Parathyroid adenoma (tissue), 2 donors: ENCODE data around the gene TTLL12.

Source experiments
- H2AFZ ChIP-seq: fragments of 300-600 bp; sonication (generic); one replicate; pipeline ENCODE4 v1.7.0; 2017; ENCODE audit warnings: antibody characterized with exemption, mild to moderate bottlenecking
- H3K27ac ChIP-seq: fragments of 300-600 bp; sonication (generic); one replicate; pipeline ENCODE4 v1.7.0; 2017
- H3K27me3 ChIP-seq: fragments of 300-600 bp; sonication (generic); one replicate; pipeline ENCODE4 v1.7.0; 2017; ENCODE audit warnings: low read length; ENCODE audit not compliant: control insufficient read depth, insufficient read depth
- H3K36me3 ChIP-seq: fragments of 300-600 bp; sonication (generic); one replicate; pipeline ENCODE4 v1.7.0; 2017; ENCODE audit warnings: low read length; ENCODE audit not compliant: control insufficient read depth, insufficient read depth
- H3K4me1 ChIP-seq: fragments of 300-600 bp; sonication (generic); one replicate; pipeline ENCODE4 v1.7.0; 2017; ENCODE audit warnings: control low read depth
- H3K4me2 ChIP-seq: fragments of 300-600 bp; sonication (generic); one replicate; pipeline ENCODE4 v1.7.0; 2017; ENCODE audit warnings: low read length
- H3K4me3 ChIP-seq: fragments of 300-600 bp; sonication (generic); one replicate; pipeline ENCODE4 v1.7.0; 2017; ENCODE audit warnings: low read depth, low read length
- H3K79me2 ChIP-seq: fragments of 300-600 bp; sonication (generic); one replicate; pipeline ENCODE4 v1.7.0; 2017; ENCODE audit warnings: control low read depth
- H3K9ac ChIP-seq: fragments of 300-600 bp; sonication (generic); one replicate; pipeline ENCODE4 v1.7.0; 2017; ENCODE audit warnings: mild to moderate bottlenecking
- H3K9me3 ChIP-seq: fragments of 300-600 bp; sonication (generic); one replicate; pipeline ENCODE4 v1.7.0; 2017; ENCODE audit warnings: low read length; ENCODE audit not compliant: control insufficient read depth
- TF ChIP-seq, protein P1 (sequence below): fragments of 300-600 bp; sonication (generic); IDR thresholded peaks from one replicate; pipeline ENCODE4 v1.7.0; 2017; ENCODE audit warnings: antibody characterized with exemption, mild to moderate bottlenecking
- donor health status: primary hyperparathyroidism.

The TTLL12 gene

DNA sequence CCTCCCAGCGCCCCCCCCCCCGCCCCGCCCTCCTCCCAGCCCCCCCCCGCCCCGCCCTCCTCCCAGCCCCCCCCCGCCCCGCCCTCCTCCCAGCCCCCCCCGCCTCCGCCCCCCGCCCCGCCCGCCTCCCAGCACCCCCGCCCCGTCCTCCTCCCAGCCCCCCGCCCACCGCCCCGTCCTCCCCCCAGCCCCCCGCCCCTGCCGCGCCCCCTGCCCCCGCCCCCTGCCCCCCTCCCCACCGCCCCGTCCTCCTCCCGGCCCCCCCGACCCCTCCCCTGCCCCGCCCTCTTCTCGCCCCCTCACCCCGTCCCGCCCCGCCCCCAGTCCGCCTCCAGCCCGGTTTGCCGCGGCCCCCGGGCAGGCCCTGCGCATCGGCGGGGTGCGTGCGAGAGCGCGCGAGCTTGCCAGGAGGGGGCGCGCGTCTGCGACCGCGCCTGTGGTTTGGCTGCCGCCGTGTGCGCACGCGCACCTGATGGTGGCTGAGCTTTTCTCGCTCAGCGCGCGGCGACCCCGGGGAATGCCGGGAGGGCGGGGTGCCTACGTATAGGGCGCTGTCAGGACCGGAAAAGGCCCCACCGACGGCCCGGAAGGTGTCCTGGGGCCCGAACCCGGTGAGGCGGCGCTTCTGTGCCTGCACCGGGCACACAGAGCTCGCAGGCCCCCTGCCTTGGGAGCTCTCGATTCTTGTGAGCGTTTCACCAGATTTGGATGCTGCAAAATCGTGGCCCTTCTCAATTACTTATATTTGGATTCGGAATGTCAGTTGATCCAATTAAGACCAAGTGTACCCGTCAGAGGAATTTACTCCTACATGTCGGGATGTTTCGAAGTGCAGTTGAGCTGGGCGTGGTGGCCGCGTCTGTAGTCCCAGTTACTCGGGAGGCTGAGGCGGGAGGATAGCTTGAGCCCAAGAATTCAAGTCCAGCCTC lies 501 bp upstream of the TTLL12 start:
- H3K4me1 ChIP-seq, result no peaks in the 10 kb centered on the region
- peak overlapping the region; percentile 58 for H3K4me3 ChIP-seq

DNA sequence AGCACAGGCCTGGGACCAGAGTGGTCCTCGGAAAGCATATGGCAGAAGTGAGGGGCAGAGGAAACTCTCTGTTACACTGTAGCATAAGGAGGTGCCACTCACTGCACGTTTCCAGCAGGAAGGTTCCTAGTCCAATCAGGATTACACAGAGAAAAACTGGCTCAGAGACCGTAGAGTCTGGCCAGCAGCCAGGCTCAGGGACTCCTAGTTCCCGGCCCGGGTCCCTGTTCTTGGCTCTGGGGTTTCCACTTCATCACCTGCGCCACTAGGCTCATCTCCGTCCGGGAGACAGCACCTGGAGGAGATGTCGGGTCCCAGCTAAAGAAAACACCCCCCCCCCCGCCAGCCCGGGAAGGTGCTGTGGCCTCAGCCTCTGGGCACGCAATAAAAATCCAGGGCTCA lies 1.1 kb downstream of the TTLL12 start:
- Histone ChIP-seq H3K27me3 (no peaks in the 10 kb centered on the region), H3K9me3 (no peaks in the 10 kb centered on the region), H3K27ac (no peak overlapping the region), H3K4me1 (no peaks in the 10 kb centered on the region), H3K4me3 (peak overlapping the region; percentile 61), H3K9ac (no peak overlapping the region), H3K4me2 (peak overlapping the region; percentile 79), H2AFZ (peak overlapping the region; percentile 56), H3K79me2 (no peaks in the 10 kb centered on the region), H3K36me3 (no peaks in the 10 kb centered on the region)
- TF ChIP-seq, protein P1, sequence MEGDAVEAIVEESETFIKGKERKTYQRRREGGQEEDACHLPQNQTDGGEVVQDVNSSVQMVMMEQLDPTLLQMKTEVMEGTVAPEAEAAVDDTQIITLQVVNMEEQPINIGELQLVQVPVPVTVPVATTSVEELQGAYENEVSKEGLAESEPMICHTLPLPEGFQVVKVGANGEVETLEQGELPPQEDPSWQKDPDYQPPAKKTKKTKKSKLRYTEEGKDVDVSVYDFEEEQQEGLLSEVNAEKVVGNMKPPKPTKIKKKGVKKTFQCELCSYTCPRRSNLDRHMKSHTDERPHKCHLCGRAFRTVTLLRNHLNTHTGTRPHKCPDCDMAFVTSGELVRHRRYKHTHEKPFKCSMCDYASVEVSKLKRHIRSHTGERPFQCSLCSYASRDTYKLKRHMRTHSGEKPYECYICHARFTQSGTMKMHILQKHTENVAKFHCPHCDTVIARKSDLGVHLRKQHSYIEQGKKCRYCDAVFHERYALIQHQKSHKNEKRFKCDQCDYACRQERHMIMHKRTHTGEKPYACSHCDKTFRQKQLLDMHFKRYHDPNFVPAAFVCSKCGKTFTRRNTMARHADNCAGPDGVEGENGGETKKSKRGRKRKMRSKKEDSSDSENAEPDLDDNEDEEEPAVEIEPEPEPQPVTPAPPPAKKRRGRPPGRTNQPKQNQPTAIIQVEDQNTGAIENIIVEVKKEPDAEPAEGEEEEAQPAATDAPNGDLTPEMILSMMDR, result no peak

More for the DNA sequence above, 501 bp upstream of the TTLL12 start:
- Histone ChIP-seq H3K27ac (peak overlapping the region; percentile 67), H3K36me3 (no peaks in the 10 kb centered on the region), H3K4me2 (peak overlapping the region; percentile 87), H3K9me3 (no peaks in the 10 kb centered on the region), H2AFZ (peak overlapping the region; percentile 87), H3K27me3 (no peaks in the 10 kb centered on the region), H3K79me2 (no peaks in the 10 kb centered on the region), H3K9ac (no peak overlapping the region)
- TF ChIP-seq, protein P1, result peak; percentile 47

DNA sequence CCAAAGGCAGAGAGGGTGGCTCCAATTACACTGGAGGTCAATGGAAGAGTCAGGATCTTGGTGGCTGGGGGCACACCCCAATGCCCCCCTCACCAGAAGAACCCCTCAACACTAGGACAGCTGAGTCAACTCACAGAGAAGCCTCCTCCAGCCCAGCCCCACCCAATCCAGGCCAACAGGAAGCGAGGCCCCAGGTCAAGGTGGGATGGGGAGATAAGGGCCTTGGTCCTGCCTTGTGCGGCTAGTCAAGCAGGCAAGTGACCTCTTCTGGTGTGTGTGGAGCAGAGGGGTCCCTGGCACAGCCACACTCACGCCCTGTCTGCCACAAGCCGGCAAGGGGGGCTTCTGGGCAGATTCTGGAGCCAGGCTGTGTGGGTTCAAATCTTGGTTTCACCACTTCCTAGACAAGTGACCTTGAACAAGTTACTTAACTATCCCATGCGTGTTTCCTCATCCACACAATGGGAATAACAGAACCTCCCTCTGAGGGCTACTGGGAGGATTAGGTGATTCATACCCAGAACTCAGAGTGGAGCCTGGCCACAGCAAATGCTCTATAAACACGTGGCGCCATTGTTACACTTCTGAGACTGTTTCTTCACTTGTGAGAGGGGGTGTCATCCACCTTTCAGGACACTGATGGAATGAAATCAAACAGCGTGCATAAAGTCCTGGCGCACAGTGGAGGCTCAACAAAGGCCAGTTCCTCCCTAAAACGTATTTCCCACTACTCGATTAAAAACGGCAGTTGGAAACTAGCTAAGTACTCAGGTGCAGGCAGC lies 3.2 kb downstream of the TTLL12 start:
- H3K4me1 ChIP-seq, result no peaks in the 10 kb centered on the region
- no peaks in the 10 kb centered on the region for H3K27me3 ChIP-seq
- no peak overlapping the region for H3K4me3 ChIP-seq
- TF ChIP-seq, protein P1, result no peak
- no peak overlapping the region for H3K9ac ChIP-seq
- H2AFZ ChIP-seq, result no peak overlapping the region
- H3K79me2 ChIP-seq, result no peaks in the 10 kb centered on the region
- no peak overlapping the region for H3K4me2 ChIP-seq
- H3K36me3 ChIP-seq, result no peaks in the 10 kb centered on the region
- no peaks in the 10 kb centered on the region for H3K9me3 ChIP-seq
- no peak overlapping the region for H3K27ac ChIP-seq

DNA sequence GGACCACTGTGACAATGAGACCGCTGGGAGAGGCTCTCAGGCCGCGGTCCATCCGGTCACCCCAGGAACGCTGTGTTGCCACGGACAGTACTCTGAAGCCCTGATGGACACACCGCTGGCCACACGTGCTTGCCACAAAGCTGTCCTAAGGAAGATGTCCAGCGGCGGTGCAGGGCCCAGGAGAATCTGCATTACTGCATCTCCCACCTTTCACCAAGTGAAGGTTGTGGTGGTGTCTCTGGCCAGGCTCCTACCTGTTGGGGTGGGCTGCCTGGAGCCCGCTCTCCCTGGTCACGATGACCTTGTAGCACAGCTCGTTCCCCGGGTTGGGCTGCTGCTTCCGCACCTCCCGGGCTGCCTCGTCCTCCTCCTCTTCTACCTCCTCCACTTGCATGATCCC lies 4.2 kb downstream of the TTLL12 start:
- H3K9ac ChIP-seq, result no peak overlapping the region
- TF ChIP-seq, protein P1, result no peak
- no peaks in the 10 kb centered on the region for H3K79me2 ChIP-seq
- H3K27ac ChIP-seq, result no peak overlapping the region
- H2AFZ ChIP-seq, result no peak overlapping the region
- H3K36me3 ChIP-seq, result no peaks in the 10 kb centered on the region
- no peaks in the 10 kb centered on the region for H3K4me1 ChIP-seq
- no peak overlapping the region for H3K4me3 ChIP-seq
- H3K9me3 ChIP-seq, result no peaks in the 10 kb centered on the region
- no peaks in the 10 kb centered on the region for H3K27me3 ChIP-seq
- H3K4me2 ChIP-seq, result no peak overlapping the region
